ENCODE data around the gene PPM1N. TPM values are rescaled to one million over a fixed set of nuclear protein-coding genes. Genes with fewer than 3 reads are reported as not detected.

Gene PPM1N
- total and polyA plus RNA-seq, 8 donors, result 0.22 to 2.1 (median 0.32) TPM

DNA sequence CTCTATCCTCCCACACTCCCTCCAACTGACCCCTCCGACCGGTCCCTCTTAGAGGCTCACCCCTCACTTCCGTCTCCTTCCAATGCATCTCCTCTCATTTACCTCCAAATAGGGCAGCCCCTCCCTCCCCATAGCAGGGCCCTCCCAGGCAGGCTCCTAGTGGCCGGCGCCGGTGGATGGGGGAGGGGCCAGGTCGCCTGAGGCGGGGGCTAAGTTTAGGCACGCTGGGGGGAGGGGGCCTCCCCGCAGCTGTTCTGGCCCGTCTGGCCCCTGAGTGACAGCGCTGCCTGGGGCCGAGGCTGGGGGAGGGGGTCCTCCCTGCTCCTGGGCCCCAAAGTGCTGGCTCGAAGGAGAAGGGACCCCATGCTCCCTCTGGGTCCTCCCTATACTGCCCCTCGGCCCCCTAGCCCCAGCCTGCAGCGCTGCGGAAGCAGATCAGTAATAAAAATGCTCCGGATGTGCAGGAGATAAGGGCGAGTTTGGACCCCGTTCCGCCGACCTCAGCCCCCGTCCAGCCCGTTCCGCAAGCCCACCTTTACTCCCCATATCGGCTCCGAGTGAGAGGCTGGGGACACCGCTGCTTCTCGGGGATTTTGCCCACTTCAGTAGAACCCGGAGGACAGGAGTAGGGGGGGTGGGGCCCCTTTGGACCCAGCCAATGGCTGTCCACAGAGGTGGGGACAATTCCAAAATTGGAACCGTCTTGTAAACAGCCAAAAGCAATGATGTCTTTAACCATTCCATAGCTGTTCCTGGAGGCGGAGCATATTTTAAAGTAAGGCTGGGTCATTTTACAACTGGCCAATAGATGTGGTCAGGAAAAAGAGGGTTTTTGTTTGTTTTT, 5.4 kb upstream of the PPM1N start:
- DNase-seq (peak in 1 of 6 donors; percentile 70), FAIRE-seq (no peak)

DNA sequence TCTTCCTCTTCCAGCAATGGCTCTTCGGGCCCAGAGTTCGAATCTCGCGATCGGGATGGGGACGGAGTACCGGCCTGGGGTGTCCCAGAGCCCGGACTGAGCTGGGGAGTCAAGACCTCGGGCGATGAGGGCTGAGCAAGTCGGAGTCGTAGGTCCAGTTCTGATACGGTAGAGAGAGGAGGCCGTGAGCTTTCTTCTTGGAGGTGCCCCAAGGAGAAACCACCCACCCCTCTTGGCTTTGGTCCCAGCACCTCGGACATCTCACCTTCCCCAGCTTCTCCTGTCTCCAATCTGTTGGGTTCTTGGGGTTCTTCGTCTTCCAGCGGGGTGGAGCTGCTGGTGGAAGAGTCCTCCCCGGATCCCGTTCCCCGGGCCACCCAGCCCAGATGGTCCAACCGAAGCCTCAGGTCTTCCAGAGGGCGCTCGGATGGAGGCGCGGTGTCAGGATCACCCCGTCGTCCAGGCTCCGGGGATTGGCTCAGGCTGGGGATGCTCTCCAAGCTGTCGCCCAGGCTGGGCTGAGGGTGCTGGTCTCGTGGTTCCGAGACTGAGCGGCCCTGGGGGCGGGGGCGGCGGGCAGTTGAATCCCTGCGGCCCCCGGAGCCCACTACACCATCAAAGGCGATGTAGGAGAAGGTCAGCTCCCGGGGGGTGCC, 3.9 kb upstream of the PPM1N start:
- WGBS, 2 donors, result 78 to 89% methylated on average over 39 of the region's 39 CpGs
- Histone ChIP-seq H3K27me3 (peaks cover 0 to 4% (median 0%) of the 10 kb centered on the region in 4 donors), H3K36me3 (no peaks in the 10 kb centered on the region), H3K27ac (no peak overlapping the region), H3K9me3 (no peaks in the 10 kb centered on the region), H3K4me3 (no peak overlapping the region), H3K4me1 (peaks cover 0 to 8% (median 7%) of the 10 kb centered on the region in 3 donors)
- FAIRE-seq, result no peak
- DNase-seq, result peak in 2 of 6 donors; percentile 58 to 76
- no peak for ATAC-seq
- TF ChIP-seq, protein P1, sequence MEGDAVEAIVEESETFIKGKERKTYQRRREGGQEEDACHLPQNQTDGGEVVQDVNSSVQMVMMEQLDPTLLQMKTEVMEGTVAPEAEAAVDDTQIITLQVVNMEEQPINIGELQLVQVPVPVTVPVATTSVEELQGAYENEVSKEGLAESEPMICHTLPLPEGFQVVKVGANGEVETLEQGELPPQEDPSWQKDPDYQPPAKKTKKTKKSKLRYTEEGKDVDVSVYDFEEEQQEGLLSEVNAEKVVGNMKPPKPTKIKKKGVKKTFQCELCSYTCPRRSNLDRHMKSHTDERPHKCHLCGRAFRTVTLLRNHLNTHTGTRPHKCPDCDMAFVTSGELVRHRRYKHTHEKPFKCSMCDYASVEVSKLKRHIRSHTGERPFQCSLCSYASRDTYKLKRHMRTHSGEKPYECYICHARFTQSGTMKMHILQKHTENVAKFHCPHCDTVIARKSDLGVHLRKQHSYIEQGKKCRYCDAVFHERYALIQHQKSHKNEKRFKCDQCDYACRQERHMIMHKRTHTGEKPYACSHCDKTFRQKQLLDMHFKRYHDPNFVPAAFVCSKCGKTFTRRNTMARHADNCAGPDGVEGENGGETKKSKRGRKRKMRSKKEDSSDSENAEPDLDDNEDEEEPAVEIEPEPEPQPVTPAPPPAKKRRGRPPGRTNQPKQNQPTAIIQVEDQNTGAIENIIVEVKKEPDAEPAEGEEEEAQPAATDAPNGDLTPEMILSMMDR (IDR thresholded peaks at IDR 0.05), result no peak
- intact Hi-C loops (cut with DNase I), result no loop called here

More for the DNA sequence above, 5.4 kb upstream of the PPM1N start:
- 9% methylated on average over 27 to 32 of the region's 32 CpGs for WGBS, 2 donors
- H3K36me3 ChIP-seq, result no peaks in the 10 kb centered on the region
- intact Hi-C loops (cut with DNase I), result no loop called here
- H3K9me3 ChIP-seq, result no peaks in the 10 kb centered on the region
- peaks cover 0 to 4% (median 0%) of the 10 kb centered on the region in 4 donors for H3K27me3 ChIP-seq
- peaks cover 0 to 7% (median 3%) of the 10 kb centered on the region in 3 donors for H3K4me1 ChIP-seq
- H3K4me3 ChIP-seq, result peak overlapping the region in 3 of 4 donors; percentile 5 to 45 (median 31)
- TF ChIP-seq, protein P1 (IDR thresholded peaks at IDR 0.05), result no peak
- peak in 3 of 4 donors; percentile 4 to 23 (median 12) for ATAC-seq
- H3K27ac ChIP-seq, result no peak overlapping the region

DNA sequence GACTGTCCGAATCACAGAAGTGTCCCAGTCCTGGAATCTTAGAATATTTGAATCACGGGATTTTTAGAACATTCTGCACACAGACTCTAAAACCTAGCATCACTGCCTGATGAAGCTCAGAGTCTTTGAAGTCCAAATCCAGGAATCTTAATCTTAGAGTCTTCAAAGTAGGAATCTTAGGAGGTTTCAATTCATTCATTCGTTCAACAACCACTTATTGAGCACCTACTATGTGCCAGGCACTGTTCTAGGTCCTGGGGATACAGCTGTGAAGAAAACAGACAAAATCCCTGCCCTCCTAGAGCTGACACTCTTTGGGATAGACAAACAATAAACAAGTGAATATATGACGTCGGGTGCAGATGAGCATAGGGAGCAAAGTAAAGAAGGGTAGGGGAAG, 3.1 kb upstream of the PPM1N start:
- intact Hi-C loops (cut with DNase I), result no loop called here
- no peak overlapping the region for H3K27ac ChIP-seq
- ATAC-seq (no peak), DNase-seq (no peak), FAIRE-seq (no peak)
- 63 to 70% methylated on average over 5 of the region's 5 CpGs for WGBS, 2 donors
- H3K36me3 ChIP-seq, result no peaks in the 10 kb centered on the region
- H3K4me3 ChIP-seq, result no peak overlapping the region
- H3K9me3 ChIP-seq, result no peaks in the 10 kb centered on the region
- H3K4me1 ChIP-seq, result peaks cover 0 to 10% (median 7%) of the 10 kb centered on the region in 3 donors
- peaks cover 0 to 4% (median 0%) of the 10 kb centered on the region in 4 donors for H3K27me3 ChIP-seq
- TF ChIP-seq, protein P1 (IDR thresholded peaks at IDR 0.05), result no peak

DNA sequence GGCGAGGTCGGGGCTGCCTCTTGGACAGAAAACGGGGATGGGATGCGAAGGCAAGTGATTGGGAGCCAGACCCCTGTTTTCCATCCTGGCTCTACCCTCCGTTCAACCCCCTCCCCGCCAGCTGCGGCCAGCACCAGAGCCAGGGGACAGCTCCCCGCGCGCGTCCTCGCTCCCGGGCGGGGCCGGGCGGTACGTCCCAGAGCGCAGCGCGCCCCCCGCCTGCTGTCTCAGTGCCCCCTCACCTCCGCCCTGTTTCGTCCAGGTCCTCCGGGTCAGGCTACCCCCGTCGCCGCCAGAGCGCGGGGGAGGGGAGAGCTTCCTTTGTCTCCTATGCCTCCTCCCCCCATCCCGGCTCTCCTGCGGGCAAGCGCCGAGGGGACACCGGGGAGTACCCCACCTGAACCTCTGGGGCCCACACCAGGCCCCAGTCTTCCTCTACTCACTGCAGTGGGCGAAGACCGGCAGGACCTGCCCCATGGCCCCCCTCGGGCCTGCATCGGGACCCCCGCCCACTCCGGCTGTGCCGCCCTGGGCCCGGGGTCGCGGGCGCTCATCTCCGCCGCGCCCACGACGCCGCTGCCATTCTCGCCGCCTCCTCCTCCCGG, 1.8 kb upstream of the PPM1N start:
- no peaks in the 10 kb centered on the region for H3K9me3 ChIP-seq
- WGBS, 2 donors, result 0 to 1% methylated on average over 34 to 54 of the region's 54 CpGs
- peaks cover 0 to 10% (median 7%) of the 10 kb centered on the region in 3 donors for H3K4me1 ChIP-seq
- no peaks in the 10 kb centered on the region for H3K36me3 ChIP-seq
- peak overlapping the region; percentile 55 to 80 (median 62) for H3K4me3 ChIP-seq
- DNase-seq (peak in 5 of 6 donors; percentile 46 to 84 (median 66)), ATAC-seq (peak; percentile 23 to 58 (median 44)), FAIRE-seq (no peak)
- peaks cover 0 to 4% (median 0%) of the 10 kb centered on the region in 4 donors for H3K27me3 ChIP-seq
- H3K27ac ChIP-seq, result no peak overlapping the region
- TF ChIP-seq, protein P1 (IDR thresholded peaks at IDR 0.05), result no peak
- intact Hi-C loops (cut with DNase I), result no loop called here

Measured in pancreas (tissue), 10 donors.